Dedifferentiated amniotic fluid mesenchymal stem cell (primary cell): ENCODE results near the gene GSTA2.
"Not testable (repeated sequence)": the region's sequence is repeated elsewhere in the genome, so short reads cannot be mapped to it uniquely, and the experiment has no call there.

ENCODE experiments used
- DNase-seq: peaks from one replicate; pipeline ENCODE4 v3.0.0-alpha.2; 2016; ENCODE audit errors: extremely low spot score

The GSTA2 gene

GRCh38 chr6:52760105-52760765 is 3.0 kb downstream of the GSTA2 start:
- no peak for DNase-seq

DNA sequence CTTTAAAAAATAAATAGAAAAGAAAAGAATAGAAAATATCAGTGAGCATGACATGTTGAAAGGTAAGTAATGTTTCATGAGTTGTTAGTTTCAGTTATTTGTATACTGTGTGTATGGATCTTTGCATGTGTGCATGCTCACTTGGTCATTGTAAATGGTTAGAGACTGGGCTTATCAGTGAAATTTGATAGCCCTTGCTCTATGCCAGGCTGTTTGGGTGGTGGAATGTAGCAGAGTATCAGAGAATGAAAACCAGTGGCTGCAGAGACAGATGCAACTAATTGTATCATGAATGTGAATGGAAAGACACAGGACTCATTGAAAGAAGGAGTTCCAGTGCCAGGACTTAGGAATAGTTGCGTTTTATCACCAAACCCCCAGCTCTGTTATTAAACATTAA is 4.2 kb downstream of the GSTA2 start:
- no peak for DNase-seq

- peak; percentile 56 for DNase-seq
These were observed 5.5 kb downstream of the GSTA2 start for GRCh38 chr6:52757651-52758338.

- DNase-seq, result no peak
These were observed 8.8 kb downstream of the GSTA2 start for GRCh38 chr6:52754443-52754842.

GRCh38 chr6:52753137-52753536 is 10.1 kb downstream of the GSTA2 start:
- DNase-seq, result not testable (repeated sequence)

- DNase-seq, result no peak
These were observed 11.0 kb downstream of the GSTA2 start for GRCh38 chr6:52752310-52752709.

DNA sequence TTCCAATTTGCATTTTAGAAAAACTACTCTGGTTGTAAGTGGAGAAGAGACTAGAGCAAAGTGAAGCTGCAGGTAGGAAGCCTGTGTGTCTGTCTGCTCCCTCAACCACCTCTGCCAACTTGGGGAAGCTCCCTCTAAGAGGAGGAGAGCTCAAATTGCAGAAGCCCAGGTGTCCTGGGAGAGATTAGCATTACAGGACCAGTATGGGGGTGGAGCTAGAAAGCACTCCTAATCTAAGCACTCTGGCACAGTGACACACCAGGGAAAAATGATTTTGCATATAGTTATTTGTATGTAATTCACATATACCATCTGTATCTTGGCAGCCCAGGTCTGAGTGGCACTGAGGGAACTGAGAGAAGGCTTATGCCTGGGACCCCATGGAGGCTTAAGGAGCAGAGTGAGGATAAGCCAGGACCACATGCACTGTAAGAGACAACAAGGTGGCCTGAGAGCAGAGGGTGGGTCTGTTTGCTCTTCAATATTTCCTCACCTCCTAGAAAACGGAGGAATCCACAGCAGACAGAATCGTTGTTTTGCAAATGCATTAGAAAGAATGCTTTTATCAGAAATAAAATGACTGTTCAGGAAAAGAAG is 13.6 kb downstream of the GSTA2 start:
- no peak for DNase-seq

GRCh38 chr6:52747301-52747700 is 16.0 kb downstream of the GSTA2 start:
- peak; percentile 28 for DNase-seq

DNA sequence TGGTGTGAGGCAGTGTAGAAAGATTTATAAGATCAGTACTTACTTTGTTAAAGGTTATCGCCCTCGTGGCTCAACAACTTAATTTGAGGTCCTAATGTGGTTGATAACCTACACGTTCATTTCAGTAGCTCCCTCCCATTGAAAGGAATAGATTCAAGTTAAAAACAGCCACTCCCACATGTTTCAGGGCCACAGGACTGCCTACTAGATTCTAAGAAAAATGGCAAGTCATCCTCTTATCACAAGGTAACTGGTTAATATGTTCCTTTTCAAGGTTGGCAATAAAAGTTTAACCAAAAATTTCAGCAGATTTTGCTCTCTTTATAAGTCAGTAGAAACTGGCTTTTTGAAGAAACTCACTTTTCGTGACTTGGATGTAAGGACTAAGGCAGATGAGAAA is 17.1 kb downstream of the GSTA2 start:
- no peak for DNase-seq

GRCh38 chr6:52745764-52746201 is 17.5 kb downstream of the GSTA2 start:
- no peak for DNase-seq

- DNase-seq, result no peak
These were observed 21.4 kb downstream of the GSTA2 start for GRCh38 chr6:52741872-52742271.

GRCh38 chr6:52739627-52740026 is 23.6 kb downstream of the GSTA2 start:
- no peak for DNase-seq

DNA sequence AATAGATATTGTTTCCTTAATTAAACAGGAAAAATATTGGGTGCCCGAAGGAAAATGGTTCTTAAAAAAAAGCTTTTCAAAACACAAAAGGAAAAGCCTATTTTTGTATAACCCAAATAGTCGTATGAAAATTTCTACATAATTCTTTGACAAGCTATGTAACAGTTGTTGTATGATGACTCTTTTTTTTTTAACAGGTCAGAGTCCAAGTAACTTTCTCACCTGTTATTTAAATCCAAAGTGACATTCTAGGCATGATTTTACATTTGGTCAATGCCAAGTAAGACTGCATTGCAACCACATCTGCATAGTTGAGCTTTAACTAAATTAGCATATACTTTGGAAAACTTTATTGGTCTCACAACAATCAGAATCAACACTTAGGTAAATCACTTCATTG is 24.1 kb downstream of the GSTA2 start:
- DNase-seq, result no peak

- DNase-seq, result no peak
These were observed 27.1 kb downstream of the GSTA2 start for GRCh38 chr6:52736145-52736544.

- no peak for DNase-seq
These were observed 28.2 kb downstream of the GSTA2 start for GRCh38 chr6:52735071-52735470.

DNA sequence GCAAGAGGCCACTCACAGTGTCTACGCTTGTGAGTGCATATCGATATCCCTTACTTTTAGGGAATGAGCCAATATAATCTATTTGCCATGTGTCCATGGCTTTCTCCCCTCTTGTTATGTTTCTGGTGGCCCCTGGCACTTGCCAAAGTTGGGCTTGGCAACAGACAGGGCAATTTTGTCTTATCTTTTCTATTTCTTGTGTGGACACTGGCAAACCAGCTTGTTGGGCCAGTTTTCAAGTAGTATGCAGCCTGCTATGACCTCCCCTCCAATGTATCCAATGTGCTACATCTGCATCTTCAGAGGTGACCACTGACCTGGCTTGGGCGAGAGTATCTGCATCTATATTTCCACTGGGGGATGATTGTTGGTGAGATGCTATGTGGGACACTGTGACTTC is 29.2 kb downstream of the GSTA2 start:
- DNase-seq, result no peak

GRCh38 chr6:52733172-52733571 is 30.1 kb downstream of the GSTA2 start:
- no peak for DNase-seq

DNA sequence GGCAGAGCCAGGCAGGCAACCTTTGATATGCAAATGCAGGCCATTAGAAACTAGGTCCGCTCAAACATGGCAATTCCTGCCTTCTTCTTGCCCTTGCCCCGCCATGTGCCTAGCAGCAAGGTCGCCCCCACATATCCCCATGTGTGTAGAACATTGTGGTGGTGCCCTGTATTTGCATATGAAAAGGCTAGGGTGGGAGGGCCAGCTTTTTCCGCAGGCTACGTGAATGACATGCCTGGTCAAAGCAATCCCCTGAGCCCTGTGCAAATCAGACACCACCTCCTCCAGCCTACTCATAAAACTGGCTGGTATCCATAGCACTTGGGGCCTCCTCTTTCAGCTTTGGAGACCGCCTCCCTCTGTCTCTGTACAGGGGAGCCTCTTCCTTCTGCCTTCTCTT is 31.6 kb downstream of the GSTA2 start:
- DNase-seq, result no peak

DNA sequence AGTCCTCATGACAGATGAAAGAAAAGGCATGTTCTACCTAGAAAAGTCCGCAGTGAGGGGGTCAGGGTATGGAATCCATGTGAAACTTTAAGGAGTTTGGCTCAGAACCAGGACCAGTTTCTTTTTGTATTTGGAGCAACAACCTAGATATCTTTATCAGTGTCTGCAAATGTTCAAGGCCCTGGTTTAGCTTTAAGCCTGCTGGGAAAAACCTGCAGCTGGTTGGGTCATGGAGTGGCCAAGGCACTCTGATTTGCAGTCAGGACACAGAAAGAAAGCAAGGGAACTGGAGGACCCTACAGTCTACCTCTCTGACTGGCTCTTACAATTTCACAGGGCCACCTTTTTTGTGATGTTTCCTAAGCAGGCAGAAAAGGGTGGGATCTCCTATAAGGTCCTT is 33.7 kb downstream of the GSTA2 start:
- no peak for DNase-seq

- DNase-seq, result no peak
These were observed 34.9 kb downstream of the GSTA2 start for GRCh38 chr6:52728394-52728793.

GRCh38 chr6:52727908-52728307 is 35.4 kb downstream of the GSTA2 start:
- no peak for DNase-seq

DNA sequence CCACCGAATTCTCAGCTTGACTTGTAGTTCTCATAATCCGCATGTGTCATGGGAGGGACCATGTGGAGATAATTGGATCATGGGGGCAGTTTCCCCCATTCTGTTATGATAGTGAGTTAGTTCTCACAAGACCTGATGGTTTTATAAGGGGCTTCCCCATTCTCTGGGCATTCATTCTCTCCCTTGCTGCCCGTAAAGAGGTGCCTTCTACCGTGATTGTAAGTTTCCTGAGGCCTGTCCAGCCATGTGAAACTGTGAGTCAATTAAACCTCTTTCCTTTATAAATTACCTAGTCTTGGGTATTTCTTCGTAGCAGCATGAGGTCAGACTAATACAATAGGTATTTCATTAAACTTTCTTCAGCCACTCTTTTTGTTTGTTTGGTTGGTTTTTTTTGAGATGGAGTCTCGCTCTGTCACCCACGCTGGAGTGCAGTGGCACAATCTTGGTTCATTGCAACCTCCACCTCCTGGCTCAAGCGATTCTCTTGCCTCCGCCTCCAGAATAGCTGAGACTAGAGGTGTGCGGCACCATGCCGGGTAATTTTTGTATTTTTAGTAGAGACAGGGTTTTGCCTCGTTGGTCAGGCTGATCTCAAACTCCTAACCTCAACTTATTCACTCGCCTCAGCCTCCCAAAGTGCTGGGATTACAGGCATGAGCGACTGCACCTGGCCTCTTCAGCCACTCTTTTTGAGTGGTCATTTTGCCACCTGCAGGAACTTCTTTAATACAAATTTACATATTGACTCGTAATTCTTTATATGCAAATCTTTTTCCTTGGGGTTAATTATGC is 36.3 kb downstream of the GSTA2 start:
- DNase-seq, result no peak

GRCh38 chr6:52726193-52726542 is 37.1 kb downstream of the GSTA2 start:
- no peak for DNase-seq
